Measurements from ENCODE around the gene PLAC1.

DNA sequence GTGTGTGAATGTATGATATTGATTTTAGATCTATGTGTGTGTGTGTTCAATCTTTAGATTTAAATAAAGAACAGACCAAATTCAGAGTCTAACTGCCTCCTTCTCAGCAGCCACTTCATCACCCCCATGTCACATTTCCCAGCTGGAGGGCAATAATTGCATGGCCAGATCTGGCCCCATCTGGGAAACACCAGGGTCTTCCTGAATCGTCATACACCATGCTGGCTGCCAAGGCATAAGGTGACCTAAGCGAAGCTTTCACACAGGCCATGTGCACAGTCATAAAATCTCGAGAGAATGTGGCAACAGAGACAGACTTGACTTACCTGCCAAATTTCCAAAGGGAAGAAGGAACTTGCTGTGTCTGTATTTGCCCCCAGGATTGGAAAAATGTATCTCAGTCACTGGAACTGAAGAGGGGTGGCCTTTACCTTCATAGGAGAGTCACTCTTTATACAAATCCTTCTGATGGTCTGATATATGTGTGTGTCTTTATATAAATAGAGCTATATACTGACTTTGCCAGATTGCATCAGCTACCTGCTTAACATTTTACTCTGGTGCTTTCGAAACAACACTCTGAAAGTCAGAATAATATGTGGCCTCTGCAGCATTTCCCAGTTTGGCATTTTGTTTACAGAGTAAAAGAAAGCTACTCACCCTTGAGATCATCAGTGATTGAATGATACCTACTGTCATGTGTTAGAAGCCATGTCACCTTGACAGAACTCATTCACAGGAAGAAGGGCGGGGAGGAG, at the start of gene PLAC1:
- TF ChIP-seq TEAD4 (IDR thresholded peaks at IDR 0.05): no peak
- no peak for TF ChIP-seq YY1 (IDR thresholded peaks at IDR 0.05; ENCODE audit: low read depth)
- no peak for TF ChIP-seq REST (IDR thresholded peaks at IDR 0.05; ENCODE audit: low read depth)
- TF ChIP-seq MAX (IDR thresholded peaks at IDR 0.05): no peak
- TF ChIP-seq CREB1 (IDR thresholded peaks at IDR 0.05; ENCODE audit: low read depth): no peak
- TF ChIP-seq TAF1 (IDR thresholded peaks at IDR 0.05; ENCODE audit: low read depth): no peak

All from Ishikawa (cell line).